BLaER1 treated with 17β-estradiol and CSF1 and Interleukin-3, amounts not matched to agents 10 nM and 100 nM (cell line): ENCODE measurements around the gene NTM.

Experiments
- H3K27ac ChIP-seq, 11 experiments: shearing (Covaris generic); formaldehyde crosslinking; 2 replicates each; pipeline ENCODE4 v1.8.1; 2022
- H3K27me3 ChIP-seq, 11 experiments: shearing (Covaris generic); formaldehyde crosslinking; 2 replicates each; pipeline ENCODE4 v1.8.1; 2022
- H3K36me3 ChIP-seq, 11 experiments: shearing (Covaris generic); formaldehyde crosslinking; 2 replicates each; pipeline ENCODE4 v1.8.1; 2022
- H3K4me1 ChIP-seq, 10 experiments: shearing (Covaris generic); formaldehyde crosslinking; 2 replicates each; pipeline ENCODE4 v1.8.1; 2022
- H3K4me2 ChIP-seq, 11 experiments: shearing (Covaris generic); formaldehyde crosslinking; 2 replicates each; pipeline ENCODE4 v1.8.1; 2022
- H3K4me3 ChIP-seq, 10 experiments: shearing (Covaris generic); formaldehyde crosslinking; 2 replicates each; pipeline ENCODE4 v1.8.1; 2022
- H3K9ac ChIP-seq, 11 experiments: shearing (Covaris generic); formaldehyde crosslinking; 2 replicates each; pipeline ENCODE4 v1.8.1; 2022
- H3K9me3 ChIP-seq, 11 experiments: shearing (Covaris generic); formaldehyde crosslinking; replicated peaks in 1 of 11; 2 replicates each; pipeline ENCODE4 v1.8.1; 2022
- H4K20me1 ChIP-seq, 11 experiments: shearing (Covaris generic); formaldehyde crosslinking; 2 replicates each; pipeline ENCODE4 v1.8.1; 2022
- Cebpa-rat ChIP-seq, 11 experiments: shearing (Covaris generic); IDR thresholded peaks; 2 replicates each; pipeline ENCODE4 v1.8.1; 2022

The NTM gene

DNA sequence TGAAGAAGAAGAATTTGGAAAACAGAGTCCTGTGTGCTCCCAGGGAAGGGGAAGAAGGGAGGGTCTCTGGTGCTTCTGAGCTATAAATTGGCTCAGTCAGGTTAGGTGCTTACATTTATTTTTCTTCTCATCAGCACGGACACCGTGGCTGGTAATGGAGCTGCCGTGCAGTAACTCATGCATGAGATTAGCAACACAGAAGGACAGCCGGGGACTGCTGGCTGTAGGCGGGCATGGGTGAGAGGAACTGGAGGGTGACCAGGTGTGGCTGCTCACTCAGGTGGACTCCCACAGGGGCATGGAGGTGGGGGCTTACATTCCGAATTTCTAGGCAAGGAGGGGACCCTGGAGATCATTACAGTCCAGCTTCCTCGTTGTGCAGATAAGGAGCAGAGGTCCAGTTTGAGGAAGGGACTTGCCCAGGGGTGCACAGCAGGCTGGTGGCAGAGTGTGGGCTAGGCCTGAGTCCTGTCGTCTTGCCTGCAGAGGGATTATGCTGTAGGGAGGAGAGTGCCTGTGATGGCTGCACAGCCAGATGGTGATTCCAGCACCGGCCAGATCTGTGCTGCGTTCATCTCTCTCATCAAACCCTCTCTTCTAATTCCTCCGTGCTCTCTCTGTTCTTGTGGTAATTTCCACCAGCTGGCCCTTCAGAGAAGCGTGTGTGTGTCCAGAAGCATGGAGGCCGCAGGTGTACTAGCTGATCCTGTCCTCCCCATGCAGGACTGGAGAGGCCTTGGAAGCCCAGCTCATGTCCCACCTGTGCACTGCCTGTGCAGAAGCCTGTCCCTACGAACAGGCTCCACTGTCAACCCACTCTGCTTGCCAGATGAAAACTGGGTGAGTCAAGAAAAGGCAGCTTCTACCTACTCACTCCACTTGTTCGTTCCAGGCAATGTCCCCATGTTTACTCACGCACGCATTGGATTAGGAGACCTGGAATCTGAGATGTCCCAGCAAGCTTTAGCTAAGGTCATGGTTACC is 78.9 kb downstream of the NTM start:
- Histone ChIP-seq H3K9ac (no peak overlapping the region), H3K9me3 (no peaks in the 10 kb centered on the region), H3K4me1 (no peaks in the 10 kb centered on the region), H3K4me3 (no peak overlapping the region), H3K36me3 (no peaks in the 10 kb centered on the region), H3K27ac (no peak overlapping the region), H3K4me2 (no peak overlapping the region), H4K20me1 (no peaks in the 10 kb centered on the region), H3K27me3 (no peaks in the 10 kb centered on the region)
- no peak for TF ChIP-seq Cebpa-rat (IDR thresholded peaks at IDR 0.05)

DNA sequence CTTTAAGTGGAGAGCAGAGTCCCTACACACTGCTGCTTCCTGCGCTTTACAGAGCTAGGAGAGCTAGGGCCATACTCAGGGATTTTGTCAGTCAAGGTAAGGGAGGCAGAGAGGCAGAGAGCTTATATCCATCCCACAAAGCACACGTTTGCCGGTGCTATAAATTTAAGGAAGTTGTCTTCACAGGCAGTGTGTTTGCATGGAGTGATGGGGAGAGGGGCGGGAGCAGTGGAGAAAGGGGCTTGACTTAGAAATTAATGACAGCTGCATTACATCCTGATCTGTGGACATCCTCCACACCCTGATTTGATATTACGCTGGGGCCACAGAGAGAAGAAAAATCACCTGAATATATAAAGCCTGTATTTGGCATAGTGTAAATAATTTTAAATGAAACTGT is 84.1 kb downstream of the NTM start:
- no peak for TF ChIP-seq Cebpa-rat (IDR thresholded peaks at IDR 0.05)
- no peak overlapping the region for H3K27ac ChIP-seq
- no peaks in the 10 kb centered on the region for H3K4me1 ChIP-seq
- H3K4me2 ChIP-seq, result no peak overlapping the region
- no peaks in the 10 kb centered on the region for H3K27me3 ChIP-seq
- H3K36me3 ChIP-seq, result no peaks in the 10 kb centered on the region
- no peak overlapping the region for H3K4me3 ChIP-seq
- H3K9ac ChIP-seq, result no peak overlapping the region
- H4K20me1 ChIP-seq, result no peaks in the 10 kb centered on the region
- no peaks in the 10 kb centered on the region for H3K9me3 ChIP-seq

DNA sequence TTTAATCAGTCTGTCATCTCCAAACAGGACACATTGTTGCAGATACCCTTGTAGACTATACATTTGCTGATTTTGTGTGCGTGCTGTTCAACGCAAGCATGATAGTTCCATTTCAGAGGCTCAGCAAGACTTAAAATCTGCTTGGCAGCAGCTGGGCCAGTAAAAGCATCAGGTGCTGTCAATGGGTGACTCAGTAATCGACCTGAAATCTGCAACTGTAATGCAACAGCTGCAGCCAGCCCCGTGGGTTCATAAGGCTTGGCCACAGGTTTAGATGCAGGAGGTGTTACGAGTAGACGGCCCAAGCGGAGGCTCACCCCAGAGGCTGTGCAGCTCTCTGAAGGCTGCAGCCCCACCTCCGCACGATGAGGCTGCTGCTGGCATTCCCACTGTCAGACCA is 84.6 kb downstream of the NTM start:
- Histone ChIP-seq H3K9ac (no peak overlapping the region), H3K4me3 (no peak overlapping the region), H3K27me3 (no peaks in the 10 kb centered on the region), H3K4me1 (no peaks in the 10 kb centered on the region), H3K27ac (no peak overlapping the region), H3K4me2 (no peak overlapping the region), H4K20me1 (no peaks in the 10 kb centered on the region), H3K9me3 (no peaks in the 10 kb centered on the region), H3K36me3 (no peaks in the 10 kb centered on the region)
- no peak for TF ChIP-seq Cebpa-rat (IDR thresholded peaks at IDR 0.05)

DNA sequence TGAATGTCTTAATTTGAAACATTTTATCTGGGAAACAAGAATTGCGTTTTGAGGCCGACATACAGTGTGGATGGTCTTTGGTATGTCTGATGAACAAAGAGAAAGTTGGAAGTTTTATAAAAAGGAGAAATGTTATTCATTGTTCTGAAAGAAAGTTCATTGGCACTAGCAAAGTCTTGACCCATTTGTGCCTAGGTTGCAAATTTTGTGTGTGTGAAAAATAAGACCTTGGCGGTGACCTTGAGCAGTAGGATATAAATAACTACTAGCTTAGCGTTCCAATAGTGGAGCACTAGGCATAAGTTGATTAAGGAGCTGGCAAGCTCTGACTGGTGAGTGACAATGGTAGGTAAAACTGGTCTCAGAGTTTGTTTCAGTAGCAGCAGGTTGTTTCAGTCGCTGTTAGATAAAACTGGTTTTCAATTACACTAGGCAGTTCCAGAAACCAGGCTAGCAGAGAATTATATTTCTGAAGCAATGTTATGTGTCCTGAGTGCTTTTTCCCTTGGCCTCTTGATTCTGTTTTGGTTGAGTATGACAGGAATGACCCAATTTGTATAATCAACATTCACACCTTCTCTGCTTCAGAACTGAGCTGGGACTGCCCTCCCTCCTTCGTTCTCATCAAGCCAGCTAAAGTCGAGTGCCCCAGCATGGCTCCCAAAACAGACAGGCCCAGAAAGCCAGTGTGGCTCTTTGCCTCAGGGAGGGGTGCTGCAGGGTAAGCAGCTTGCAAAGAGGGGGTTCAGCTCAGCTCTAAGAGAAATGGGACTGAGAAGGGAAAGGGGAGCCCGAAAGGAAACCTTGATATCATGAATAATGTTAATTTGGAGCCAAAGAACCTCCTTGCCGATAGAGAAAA is 85.7 kb downstream of the NTM start:
- Histone ChIP-seq H4K20me1 (no peaks in the 10 kb centered on the region), H3K27me3 (no peaks in the 10 kb centered on the region), H3K4me3 (no peak overlapping the region), H3K4me2 (no peak overlapping the region), H3K27ac (no peak overlapping the region), H3K4me1 (no peaks in the 10 kb centered on the region), H3K36me3 (no peaks in the 10 kb centered on the region), H3K9me3 (no peaks in the 10 kb centered on the region), H3K9ac (no peak overlapping the region)
- no peak for TF ChIP-seq Cebpa-rat (IDR thresholded peaks at IDR 0.05)

DNA sequence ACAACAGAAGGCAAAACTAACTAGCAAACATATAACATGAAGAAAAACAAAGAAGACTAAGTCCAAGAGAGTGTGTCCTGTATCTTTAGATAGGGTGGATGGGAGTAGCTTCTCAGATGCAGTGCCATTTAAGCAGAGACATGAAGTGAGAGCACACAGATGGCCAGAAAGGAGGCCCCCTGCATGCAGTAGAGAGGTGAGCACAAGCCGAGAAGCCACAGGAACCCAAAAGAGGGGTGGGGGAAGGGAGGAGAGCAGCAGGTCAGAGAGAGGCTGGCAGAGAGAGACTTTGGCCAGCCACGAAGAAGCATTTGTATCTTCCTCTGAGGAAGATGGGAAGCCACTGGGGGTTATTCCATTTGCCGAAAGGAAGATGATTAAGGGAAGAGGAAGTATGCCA is 86.7 kb downstream of the NTM start:
- Histone ChIP-seq H4K20me1 (no peaks in the 10 kb centered on the region), H3K36me3 (no peaks in the 10 kb centered on the region), H3K9ac (no peak overlapping the region), H3K4me1 (no peaks in the 10 kb centered on the region), H3K9me3 (no peaks in the 10 kb centered on the region), H3K4me3 (no peak overlapping the region), H3K27me3 (no peaks in the 10 kb centered on the region), H3K4me2 (no peak overlapping the region), H3K27ac (no peak overlapping the region)
- TF ChIP-seq Cebpa-rat (IDR thresholded peaks at IDR 0.05), result no peak

DNA sequence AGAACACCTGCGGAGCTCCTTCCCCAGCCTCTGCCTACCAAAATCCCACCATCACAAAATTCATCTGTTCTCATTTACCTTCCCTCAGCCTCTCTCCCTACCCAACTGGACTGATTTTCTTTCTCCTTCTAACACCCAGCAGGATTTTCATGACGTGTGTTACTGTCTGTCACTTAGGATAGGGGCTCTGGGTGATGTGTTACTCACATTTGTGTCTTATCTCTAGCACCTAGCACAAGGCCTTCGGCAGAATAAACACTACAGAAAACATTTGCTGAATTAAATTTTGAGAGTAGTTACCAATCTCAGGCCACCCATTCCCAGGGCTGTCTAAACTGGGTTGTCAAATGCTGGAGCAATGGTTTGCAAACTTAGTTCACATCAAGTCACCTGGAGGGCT is 88.0 kb downstream of the NTM start:
- H3K9ac ChIP-seq, result no peak overlapping the region
- TF ChIP-seq Cebpa-rat (IDR thresholded peaks at IDR 0.05), result no peak
- H3K27me3 ChIP-seq, result no peaks in the 10 kb centered on the region
- H3K4me2 ChIP-seq, result no peak overlapping the region
- no peaks in the 10 kb centered on the region for H3K36me3 ChIP-seq
- H3K4me1 ChIP-seq, result no peaks in the 10 kb centered on the region
- no peaks in the 10 kb centered on the region for H4K20me1 ChIP-seq
- no peak overlapping the region for H3K4me3 ChIP-seq
- no peak overlapping the region for H3K27ac ChIP-seq
- H3K9me3 ChIP-seq, result no peaks in the 10 kb centered on the region

DNA sequence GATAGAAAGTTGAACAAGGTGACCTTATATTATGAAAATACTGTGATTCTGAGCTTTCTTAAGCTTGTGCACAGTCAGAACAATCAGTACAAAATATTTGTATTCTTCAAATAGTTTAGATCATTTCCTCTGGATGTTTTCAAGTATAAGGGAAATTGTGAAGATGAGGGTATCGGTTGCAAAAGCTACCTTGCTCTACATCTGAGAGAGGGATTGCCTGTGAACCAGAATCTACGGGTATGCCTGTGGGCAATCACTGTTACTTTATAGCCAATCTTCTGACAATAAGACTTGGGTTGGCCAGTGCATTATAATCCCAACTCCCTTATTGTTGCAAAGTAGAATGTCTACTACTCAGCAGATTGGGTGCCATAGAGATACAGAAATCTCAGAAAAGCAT is 90.5 kb downstream of the NTM start:
- H3K27me3 ChIP-seq, result 0 out of 22 replicates have a peak, but pooled peaks cover 0 to 6% (median 0%) of the 10 kb centered on the region in 11 experiments
- no peaks in the 10 kb centered on the region for H3K36me3 ChIP-seq
- no peaks in the 10 kb centered on the region for H4K20me1 ChIP-seq
- no peaks in the 10 kb centered on the region for H3K9me3 ChIP-seq
- H3K4me2 ChIP-seq, result no peak overlapping the region
- H3K9ac ChIP-seq, result no peak overlapping the region
- H3K27ac ChIP-seq, result no peak overlapping the region
- no peak for TF ChIP-seq Cebpa-rat (IDR thresholded peaks at IDR 0.05)
- H3K4me1 ChIP-seq, result no peaks in the 10 kb centered on the region
- H3K4me3 ChIP-seq, result no peak overlapping the region

DNA sequence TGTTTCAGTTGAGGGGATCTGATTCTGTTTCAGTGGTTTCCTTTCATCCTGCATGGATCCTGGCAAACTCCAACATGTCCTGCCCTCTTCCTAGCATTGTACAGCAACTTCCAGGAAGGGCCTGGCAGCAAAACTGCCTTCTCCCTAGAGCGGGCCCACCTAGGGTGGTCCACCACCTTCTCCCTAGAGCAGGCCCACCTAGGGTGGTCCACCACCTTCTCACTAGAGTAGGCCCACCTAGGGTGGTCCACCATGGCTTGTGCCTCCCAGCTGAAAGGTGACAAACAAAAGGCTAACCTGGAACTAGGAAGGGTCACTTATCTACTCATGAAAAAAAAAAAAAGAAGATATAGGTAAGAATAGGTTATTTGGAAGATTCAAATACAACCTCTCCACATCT is 92.2 kb downstream of the NTM start:
- Histone ChIP-seq H3K27me3 (0 out of 22 replicates have a peak, but pooled peaks cover 0 to 6% (median 0%) of the 10 kb centered on the region in 11 experiments), H3K36me3 (no peaks in the 10 kb centered on the region), H3K27ac (no peak overlapping the region), H3K4me2 (no peak overlapping the region), H3K9me3 (no peaks in the 10 kb centered on the region), H4K20me1 (no peaks in the 10 kb centered on the region), H3K4me3 (no peak overlapping the region), H3K4me1 (no peaks in the 10 kb centered on the region), H3K9ac (no peak overlapping the region)
- no peak for TF ChIP-seq Cebpa-rat (IDR thresholded peaks at IDR 0.05)

- Histone ChIP-seq H3K9ac (no peak overlapping the region), H4K20me1 (no peaks in the 10 kb centered on the region), H3K4me2 (no peak overlapping the region), H3K27me3 (0 out of 22 replicates have a peak, but pooled peaks cover 0 to 6% (median 0%) of the 10 kb centered on the region in 11 experiments), H3K9me3 (no peaks in the 10 kb centered on the region), H3K4me3 (no peak overlapping the region), H3K36me3 (no peaks in the 10 kb centered on the region), H3K27ac (no peak overlapping the region), H3K4me1 (peaks cover 0 to 3% (median 2%) of the 10 kb centered on the region in 10 experiments; a peak in 3 of 20 replicates)
- no peak for TF ChIP-seq Cebpa-rat (IDR thresholded peaks at IDR 0.05)
Measured at GRCh38 chr11:131463162-131463561, 92.7 kb downstream of the NTM start.
